ENCODE measurements around the gene ZNF724.

The ZNF724 gene

GRCh38 chr19:23222998-23223652 is 27.1 kb downstream of the ZNF724 start:
- Histone ChIP-seq H3K9ac (ENCODE audit: low read length) (no peak overlapping the region), H3K27ac (ENCODE audit: low read depth, low read length) (no peak overlapping the region), H3K9me3 (ENCODE audit: low read length) (peaks cover 36% of the 10 kb centered on the region), H3K4me1 (ENCODE audit: insufficient read depth, low read length) (no peaks in the 10 kb centered on the region), H3K27me3 (ENCODE audit: control insufficient read depth in 1 of 2, insufficient read depth in 2 of 2, low read length in 2 of 2) (no peaks in the 10 kb centered on the region), H3K4me3 (ENCODE audit: low read depth in 1 of 2, low read length in 2 of 2) (no peak overlapping the region), H3K36me3 (ENCODE audit: insufficient read depth, low read length) (peaks cover 9% of the 10 kb centered on the region)

- Histone ChIP-seq H3K9ac (ENCODE audit: low read length) (no peak overlapping the region), H3K36me3 (ENCODE audit: insufficient read depth, low read length) (no peaks in the 10 kb centered on the region), H3K27ac (ENCODE audit: low read depth, low read length) (no peak overlapping the region), H3K27me3 (ENCODE audit: control insufficient read depth in 1 of 2, insufficient read depth in 2 of 2, low read length in 2 of 2) (no peaks in the 10 kb centered on the region), H3K4me3 (ENCODE audit: low read depth in 1 of 2, low read length in 2 of 2) (peak overlapping the region in 1 of 2 donors; percentile 37), H3K4me1 (ENCODE audit: insufficient read depth, low read length) (no peaks in the 10 kb centered on the region), H3K9me3 (ENCODE audit: low read length) (no peaks in the 10 kb centered on the region)
Measured at GRCh38 chr19:23203841-23204344, 46.3 kb downstream of the ZNF724 start.

- no peak overlapping the region for H3K9ac ChIP-seq (ENCODE audit: low read length)
- no peaks in the 10 kb centered on the region for H3K36me3 ChIP-seq (ENCODE audit: insufficient read depth, low read length)
- no peak overlapping the region for H3K4me3 ChIP-seq (ENCODE audit: low read depth in 1 of 2, low read length in 2 of 2)
- no peaks in the 10 kb centered on the region for H3K9me3 ChIP-seq (ENCODE audit: low read length)
- no peaks in the 10 kb centered on the region for H3K27me3 ChIP-seq (ENCODE audit: control insufficient read depth in 1 of 2, insufficient read depth in 2 of 2, low read length in 2 of 2)
- H3K27ac ChIP-seq (ENCODE audit: low read depth, low read length): no peak overlapping the region
- H3K4me1 ChIP-seq (ENCODE audit: insufficient read depth, low read length): no peaks in the 10 kb centered on the region
Measured at GRCh38 chr19:23190341-23190740, 59.9 kb downstream of the ZNF724 start.

- Histone ChIP-seq H3K9ac (ENCODE audit: low read length) (no peak overlapping the region), H3K4me1 (ENCODE audit: insufficient read depth, low read length) (no peaks in the 10 kb centered on the region), H3K4me3 (ENCODE audit: low read depth in 1 of 2, low read length in 2 of 2) (no peak overlapping the region), H3K36me3 (ENCODE audit: insufficient read depth, low read length) (no peaks in the 10 kb centered on the region), H3K27me3 (ENCODE audit: control insufficient read depth in 1 of 2, insufficient read depth in 2 of 2, low read length in 2 of 2) (no peaks in the 10 kb centered on the region), H3K9me3 (ENCODE audit: low read length) (no peaks in the 10 kb centered on the region), H3K27ac (ENCODE audit: low read depth, low read length) (no peak overlapping the region)
Measured at GRCh38 chr19:23183251-23183650, 66.9 kb downstream of the ZNF724 start.

Measured in muscle layer of colon (tissue), 2 donors.